Activated T-cell treated with anti-CD3 and anti-CD28 coated beads, Interleukin-2, amount 50 U/mL, for 4 hours (primary cell): ENCODE measurements around the gene DUSP16. TPM values are rescaled to one million over a fixed set of nuclear protein-coding genes. Genes with fewer than 3 reads are reported as not detected.
"Not testable (repeated sequence)": the region's sequence is repeated elsewhere in the genome, so short reads cannot be mapped to it uniquely, and the experiment has no call there.

Experiments used
- ATAC-seq, 2 donors: fragments of 200-7000 bp; cut with Tn5 transposase; one replicate each; pipeline ENCODE4 v1.10.0; 2021
- DNase-seq: peaks from one replicate; pipeline ENCODE4 v3.0.0-alpha.2; 2020
- H3K27me3 Mint-ChIP-seq: one replicate; pipeline ENCODE4 v1.8.0; 2021; ENCODE audit warnings: low read depth, mixed read lengths
- H3K36me3 Mint-ChIP-seq: one replicate; pipeline ENCODE4 v1.8.0; 2022; ENCODE audit warnings: mixed read lengths; ENCODE audit not compliant: insufficient read depth
- H3K4me1 Mint-ChIP-seq: one replicate; pipeline ENCODE4 v1.8.0; 2021; ENCODE audit warnings: low read depth, mixed read lengths
- H3K4me3 Mint-ChIP-seq: one replicate; pipeline ENCODE4 v1.8.0; 2021; ENCODE audit warnings: mild to moderate bottlenecking, moderate library complexity, mixed read lengths
- H3K9me3 Mint-ChIP-seq: one replicate; pipeline ENCODE4 v1.8.0; 2021; ENCODE audit warnings: mixed read lengths
- total RNA-seq, 3 donors: library from RNA; stranded (reverse); gene quantifications; one replicate each; pipeline ENCODE4 v1.2.1, GENCODE V29; 2021

Gene DUSP16
- total RNA-seq, 3 donors from 2014 or later = 24.0 to 40.8 (median 34.9) TPM

DNA sequence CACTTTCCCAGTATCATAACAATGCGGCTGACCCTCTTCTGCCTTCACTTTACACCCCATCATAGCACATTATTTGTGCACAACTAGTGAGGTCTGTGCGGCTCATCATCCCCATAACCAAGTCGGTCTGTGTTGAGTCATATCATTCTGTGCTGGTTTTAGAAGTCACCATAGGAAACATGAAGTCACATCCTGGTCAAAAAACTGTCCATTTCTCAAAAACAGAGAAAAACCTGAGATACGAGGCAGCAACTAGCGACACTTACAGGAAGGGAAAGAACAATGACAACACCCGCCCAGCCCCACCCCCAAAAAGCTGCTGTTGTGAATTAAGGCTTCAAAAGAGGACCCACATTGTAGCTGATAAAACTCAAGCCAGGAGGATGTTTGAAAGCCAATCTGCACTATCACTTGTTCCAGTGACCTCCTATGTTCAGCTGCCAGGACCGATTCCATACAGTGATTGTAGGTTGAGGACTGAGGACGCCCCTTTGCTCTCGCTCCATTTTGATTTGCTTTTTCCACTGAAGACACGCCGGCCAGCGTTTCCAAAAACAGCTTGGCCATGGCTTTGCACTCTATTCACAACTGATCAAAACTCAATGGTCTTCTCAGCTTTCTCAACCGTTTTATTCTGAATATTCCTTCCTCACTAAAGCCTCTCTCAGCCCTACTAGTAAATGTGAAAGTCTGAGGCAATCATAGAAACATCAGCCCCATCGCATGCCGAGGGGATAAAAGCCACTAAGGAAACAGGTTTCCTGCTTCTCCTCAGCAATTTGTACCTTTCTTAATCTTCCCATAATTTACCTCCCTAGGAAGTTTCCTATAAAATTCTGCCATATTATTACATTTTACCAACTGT is 87.5 kb downstream of the DUSP16 start:
- peak; percentile 36 for DNase-seq
- ATAC-seq = peak; percentile 88
- H3K4me3 Mint-ChIP-seq = peak overlapping the region; percentile 51
- H3K36me3 Mint-ChIP-seq = peaks cover 66% of the 10 kb centered on the region
- H3K4me1 Mint-ChIP-seq = peaks cover 77% of the 10 kb centered on the region
- H3K9me3 Mint-ChIP-seq = no peaks in the 10 kb centered on the region
- no peaks in the 10 kb centered on the region for H3K27me3 Mint-ChIP-seq

DNA sequence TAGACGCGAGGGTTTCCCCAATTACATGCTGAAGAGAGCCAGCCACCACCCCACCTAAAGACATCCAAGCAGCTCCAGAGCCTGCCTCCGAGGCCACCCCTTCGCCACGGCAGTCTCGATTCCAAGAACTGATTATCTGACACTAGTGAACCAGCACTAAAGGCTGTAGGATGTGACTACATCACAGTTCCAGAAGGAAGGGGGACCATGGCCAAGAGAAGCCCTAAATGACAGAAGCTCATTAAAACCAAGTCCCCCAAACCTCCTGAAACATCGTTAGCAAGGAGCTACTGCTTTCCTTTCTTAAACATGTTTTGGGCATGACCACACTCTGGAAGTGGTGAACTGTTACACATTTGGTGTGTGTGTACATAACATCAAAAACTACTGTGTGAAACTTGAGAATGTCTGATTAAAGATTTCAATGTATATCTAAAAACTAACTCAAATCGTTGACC is 88.2 kb downstream of the DUSP16 start:
- DNase-seq = peak; percentile 24
- peak; percentile 53 to 55 for ATAC-seq
- peaks cover 74% of the 10 kb centered on the region for H3K4me1 Mint-ChIP-seq
- no peaks in the 10 kb centered on the region for H3K27me3 Mint-ChIP-seq
- no peaks in the 10 kb centered on the region for H3K9me3 Mint-ChIP-seq
- H3K4me3 Mint-ChIP-seq = peak overlapping the region; percentile 51
- peaks cover 63% of the 10 kb centered on the region for H3K36me3 Mint-ChIP-seq

DNA sequence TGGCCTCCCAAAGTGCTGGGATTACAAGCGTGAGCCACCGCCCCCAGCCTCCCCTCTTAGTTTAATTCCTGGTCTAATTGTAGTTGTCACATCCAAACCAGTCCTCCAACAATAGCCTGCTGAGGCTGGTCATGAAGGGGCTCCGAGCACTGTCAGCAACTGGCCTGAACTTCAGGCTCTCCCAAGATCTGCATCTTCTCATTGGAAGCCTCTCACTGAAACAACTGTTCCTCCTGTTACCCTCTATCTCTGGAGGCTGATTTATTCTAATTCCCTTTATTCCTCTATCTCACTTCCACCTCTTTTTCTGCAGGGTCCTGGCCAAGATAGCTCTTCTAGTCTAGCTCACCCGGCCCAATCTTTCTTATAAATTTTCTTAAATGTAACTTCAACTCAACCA is 89.4 kb downstream of the DUSP16 start:
- no peak overlapping the region for H3K4me3 Mint-ChIP-seq

DNA sequence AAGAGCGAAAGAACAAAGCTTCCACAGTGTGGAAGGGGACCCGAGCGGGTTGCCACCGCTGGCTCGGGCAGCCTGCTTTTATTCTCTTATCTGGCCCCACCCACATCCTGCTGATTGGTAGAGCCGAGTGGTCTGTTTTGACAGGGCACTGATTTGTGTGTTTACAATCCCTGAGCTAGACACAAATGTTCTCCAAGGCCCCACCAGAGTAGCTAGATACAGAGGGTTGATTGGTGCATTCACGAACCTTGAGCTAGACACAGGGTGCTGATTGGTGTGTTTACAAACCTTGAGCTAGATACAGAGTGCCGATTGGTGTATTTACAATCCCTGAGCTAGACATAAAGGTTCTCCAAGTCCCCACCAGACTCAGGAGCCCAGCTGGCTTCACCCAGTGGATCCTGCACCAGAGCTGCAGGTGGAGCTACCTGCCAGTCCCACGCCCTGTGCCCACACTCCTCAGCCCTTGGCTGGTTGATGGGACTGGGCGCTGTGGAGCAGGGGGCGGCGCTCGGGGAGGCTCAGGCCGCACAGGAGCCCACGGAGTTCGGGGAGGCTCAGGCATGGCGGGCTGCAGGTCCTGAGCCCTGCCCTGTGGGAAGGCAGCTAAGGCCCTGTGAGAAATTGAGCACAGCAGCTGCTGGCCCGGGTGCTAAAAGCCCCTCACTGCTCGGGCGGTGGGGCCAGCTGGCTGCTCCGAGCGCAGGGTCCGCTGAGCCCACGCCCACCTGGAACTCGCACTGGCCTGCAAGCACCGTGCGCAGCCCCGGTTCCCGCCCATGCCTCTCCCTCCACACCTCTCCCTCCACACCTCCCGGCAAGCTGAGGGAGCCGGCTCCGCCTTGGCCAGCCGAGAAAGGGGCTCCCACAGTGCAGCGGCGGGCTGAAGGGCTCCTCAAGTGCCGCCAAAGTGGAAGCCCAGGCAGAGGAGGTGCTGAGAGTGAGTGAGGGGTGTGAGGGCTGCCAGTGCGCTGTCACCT is 90.4 kb downstream of the DUSP16 start:
- Mint-ChIP-seq H3K4me1 (peaks cover 75% of the 10 kb centered on the region), H3K36me3 (peaks cover 53% of the 10 kb centered on the region)
- not testable (repeated sequence) for DNase-seq, H3K9me3 Mint-ChIP-seq, H3K4me3 Mint-ChIP-seq, ATAC-seq, H3K27me3 Mint-ChIP-seq

More for the DNA sequence above, 89.4 kb downstream of the DUSP16 start:
- no peak for ATAC-seq
- DNase-seq = no peak
- Mint-ChIP-seq H3K4me1 (peaks cover 73% of the 10 kb centered on the region), H3K9me3 (no peaks in the 10 kb centered on the region), H3K36me3 (peaks cover 59% of the 10 kb centered on the region), H3K27me3 (no peaks in the 10 kb centered on the region)

DNA sequence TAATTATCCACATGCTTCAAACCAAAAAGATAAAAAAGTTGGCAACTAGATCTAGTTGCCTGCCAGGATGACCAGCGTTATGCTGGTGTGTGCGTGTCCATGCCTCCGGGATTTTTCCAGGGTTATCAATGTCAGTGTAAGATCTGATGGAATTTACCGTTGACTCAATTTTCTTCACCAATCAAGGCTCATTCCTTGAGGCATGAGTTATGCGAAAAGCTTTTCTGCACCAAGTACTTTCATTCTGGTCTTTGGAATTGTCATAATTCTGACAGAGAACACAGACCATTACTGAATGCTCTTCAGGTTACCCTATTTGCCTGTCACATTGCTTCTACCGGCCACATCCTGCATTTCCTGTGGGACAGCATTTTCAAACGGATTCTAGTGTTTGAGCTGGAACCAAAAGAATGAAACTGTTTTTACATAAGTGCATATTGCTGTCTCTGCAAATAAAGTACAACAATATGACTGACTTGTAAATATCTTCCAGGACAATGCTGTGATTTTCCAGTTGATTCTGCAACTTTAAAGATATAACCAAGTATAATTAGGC is 91.8 kb downstream of the DUSP16 start:
- Mint-ChIP-seq H3K4me3 (no peak overlapping the region), H3K36me3 (peaks cover 48% of the 10 kb centered on the region), H3K27me3 (no peaks in the 10 kb centered on the region), H3K9me3 (no peaks in the 10 kb centered on the region), H3K4me1 (peaks cover 81% of the 10 kb centered on the region)
- no peak for ATAC-seq
- DNase-seq = no peak

DNA sequence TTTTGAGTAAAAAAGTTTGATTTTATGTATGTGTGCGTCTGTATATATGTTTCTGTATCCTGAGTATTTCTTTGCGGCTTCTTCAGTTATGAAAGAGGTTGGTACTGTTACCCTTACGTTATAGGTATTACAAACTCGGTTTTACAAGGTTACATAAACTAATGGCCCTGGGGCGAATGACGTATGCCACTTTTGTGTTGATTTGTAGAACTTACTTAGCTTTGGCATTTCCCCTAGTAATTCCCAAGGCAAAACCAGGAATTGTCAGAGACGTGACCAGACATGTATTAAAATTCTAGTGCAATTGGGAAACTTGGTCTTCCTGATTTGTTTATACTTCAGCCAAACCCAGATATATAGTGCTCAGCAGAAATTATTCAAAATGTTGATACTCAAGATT is 93.3 kb downstream of the DUSP16 start:
- ATAC-seq (no peak), DNase-seq (no peak)
- Mint-ChIP-seq H3K4me3 (no peak overlapping the region), H3K27me3 (no peaks in the 10 kb centered on the region), H3K9me3 (no peaks in the 10 kb centered on the region), H3K4me1 (peaks cover 81% of the 10 kb centered on the region), H3K36me3 (peaks cover 48% of the 10 kb centered on the region)

DNA sequence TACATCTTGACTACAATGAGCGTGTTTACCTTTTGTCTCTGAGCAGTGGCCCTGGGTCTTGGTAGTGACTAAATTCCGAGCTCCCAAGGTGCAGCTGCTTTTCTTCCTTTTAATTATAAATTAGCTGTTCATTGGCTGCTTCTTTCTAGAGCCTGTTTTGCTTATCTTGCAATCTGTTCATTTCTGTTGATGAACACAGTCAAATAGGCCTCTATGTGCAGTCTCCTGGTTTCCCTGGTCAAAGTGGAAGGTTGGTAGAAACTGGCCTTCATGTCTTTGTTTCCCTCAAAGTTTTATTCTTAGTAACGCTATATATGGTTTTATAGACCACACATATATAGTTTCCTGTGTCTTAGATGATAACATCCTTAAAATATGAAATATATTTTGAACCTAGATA is 94.1 kb downstream of the DUSP16 start:
- no peaks in the 10 kb centered on the region for H3K27me3 Mint-ChIP-seq
- H3K4me1 Mint-ChIP-seq = peaks cover 76% of the 10 kb centered on the region
- ATAC-seq (no peak), DNase-seq (no peak)
- H3K36me3 Mint-ChIP-seq = peaks cover 49% of the 10 kb centered on the region
- H3K9me3 Mint-ChIP-seq = no peaks in the 10 kb centered on the region
- H3K4me3 Mint-ChIP-seq = no peak overlapping the region

DNA sequence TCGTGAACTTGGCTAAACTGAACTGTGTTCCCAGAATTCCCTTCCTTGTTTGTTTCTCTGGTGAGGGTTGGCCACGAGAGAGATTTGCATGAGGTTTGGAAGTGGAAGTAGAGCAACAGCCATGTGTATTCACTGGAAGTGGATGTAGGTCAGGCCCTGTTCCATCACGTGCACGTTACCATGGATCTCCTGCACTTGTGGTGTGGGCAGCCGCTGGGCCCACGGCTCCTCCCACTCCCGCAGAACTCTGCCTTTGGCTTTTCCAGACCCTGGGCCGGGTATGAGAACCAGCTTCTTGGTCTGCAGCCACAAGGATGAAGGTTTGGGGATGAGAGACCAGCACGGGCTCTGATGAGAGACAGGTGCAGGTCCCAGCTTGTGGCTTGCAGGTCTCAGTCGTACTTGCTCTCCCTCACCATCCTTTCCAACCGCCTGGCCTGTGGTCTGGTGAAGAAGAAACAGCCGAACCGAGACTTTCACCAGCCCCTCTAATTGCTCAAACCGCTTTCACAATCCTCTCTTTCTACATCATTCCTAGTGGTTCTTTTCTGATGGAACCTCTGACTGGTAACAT is 94.9 kb downstream of the DUSP16 start:
- Mint-ChIP-seq H3K9me3 (no peaks in the 10 kb centered on the region), H3K27me3 (no peaks in the 10 kb centered on the region), H3K4me3 (no peak overlapping the region), H3K4me1 (peaks cover 76% of the 10 kb centered on the region), H3K36me3 (peaks cover 44% of the 10 kb centered on the region)
- ATAC-seq = peak; percentile 44 to 49
- peak; percentile 27 for DNase-seq

DNA sequence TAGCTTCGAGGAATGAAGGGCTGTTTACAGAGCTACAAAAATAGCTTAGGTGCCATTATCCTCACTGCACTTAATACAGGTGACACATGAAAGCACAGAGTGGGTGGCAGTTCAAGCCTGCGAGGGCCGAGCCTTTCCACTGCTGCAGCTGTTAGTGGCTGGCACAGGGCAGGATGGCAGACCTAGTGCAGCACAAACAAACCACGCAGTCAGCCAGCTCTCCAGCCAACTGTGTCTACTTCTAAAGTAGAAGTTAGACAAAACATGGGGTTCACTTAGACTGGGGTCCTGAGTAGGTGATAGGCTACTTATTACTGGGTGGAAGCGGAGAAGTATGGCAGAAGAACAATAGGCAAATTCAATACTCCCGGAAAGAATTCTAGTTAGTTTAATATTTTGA is 95.4 kb downstream of the DUSP16 start:
- Mint-ChIP-seq H3K4me3 (peak overlapping the region; percentile 34), H3K9me3 (no peaks in the 10 kb centered on the region), H3K4me1 (peaks cover 78% of the 10 kb centered on the region), H3K27me3 (no peaks in the 10 kb centered on the region), H3K36me3 (peaks cover 44% of the 10 kb centered on the region)
- ATAC-seq (peak; percentile 60 to 68), DNase-seq (peak; percentile 41)

DNA sequence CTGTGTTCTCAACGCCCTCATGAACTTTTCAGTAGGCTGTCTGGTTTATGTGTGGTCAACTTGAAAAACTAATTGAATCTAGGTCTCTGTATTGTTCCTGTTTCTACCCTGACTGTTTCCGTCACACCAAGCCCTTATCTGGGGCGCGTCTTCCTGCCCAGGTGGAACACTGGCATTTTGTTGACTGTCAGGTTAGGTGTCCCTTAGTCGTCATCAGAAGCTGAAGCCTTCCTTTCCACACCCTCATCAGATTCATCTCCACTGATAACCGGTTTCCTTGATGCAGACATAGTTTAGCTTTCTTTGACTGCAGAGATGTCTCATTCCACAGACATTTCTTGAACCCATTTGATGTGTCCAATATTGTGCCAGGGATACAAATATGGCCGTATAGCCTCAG is 96.5 kb downstream of the DUSP16 start:
- Mint-ChIP-seq H3K4me1 (peaks cover 83% of the 10 kb centered on the region), H3K4me3 (peak overlapping the region; percentile 38), H3K36me3 (peaks cover 40% of the 10 kb centered on the region), H3K9me3 (no peaks in the 10 kb centered on the region), H3K27me3 (no peaks in the 10 kb centered on the region)
- DNase-seq (peak; percentile 40), ATAC-seq (peak; percentile 17 to 25)

DNA sequence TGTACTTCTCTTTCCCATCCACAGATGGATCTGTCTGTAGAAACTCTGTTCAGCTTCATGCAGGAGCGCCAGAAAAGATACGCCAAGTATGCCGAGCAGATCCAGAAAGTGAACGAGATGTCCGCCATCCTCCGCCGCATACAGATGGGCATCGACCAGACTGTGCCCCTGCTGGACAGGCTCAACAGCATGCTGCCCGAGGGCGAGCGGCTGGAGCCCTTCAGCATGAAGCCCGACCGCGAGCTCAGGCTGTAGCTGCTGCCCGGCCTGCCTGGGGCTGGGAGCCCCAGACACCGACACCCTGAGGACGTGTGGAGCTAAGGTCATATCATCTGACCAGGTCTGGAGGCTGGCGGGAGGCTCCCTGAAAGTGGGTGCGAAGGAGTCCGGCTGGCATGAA is 97.1 kb downstream of the DUSP16 start:
- no peak overlapping the region for H3K4me3 Mint-ChIP-seq
- H3K4me1 Mint-ChIP-seq = peaks cover 83% of the 10 kb centered on the region
- no peaks in the 10 kb centered on the region for H3K27me3 Mint-ChIP-seq
- ATAC-seq (no peak), DNase-seq (no peak)
- H3K9me3 Mint-ChIP-seq = no peaks in the 10 kb centered on the region
- H3K36me3 Mint-ChIP-seq = peaks cover 34% of the 10 kb centered on the region

DNA sequence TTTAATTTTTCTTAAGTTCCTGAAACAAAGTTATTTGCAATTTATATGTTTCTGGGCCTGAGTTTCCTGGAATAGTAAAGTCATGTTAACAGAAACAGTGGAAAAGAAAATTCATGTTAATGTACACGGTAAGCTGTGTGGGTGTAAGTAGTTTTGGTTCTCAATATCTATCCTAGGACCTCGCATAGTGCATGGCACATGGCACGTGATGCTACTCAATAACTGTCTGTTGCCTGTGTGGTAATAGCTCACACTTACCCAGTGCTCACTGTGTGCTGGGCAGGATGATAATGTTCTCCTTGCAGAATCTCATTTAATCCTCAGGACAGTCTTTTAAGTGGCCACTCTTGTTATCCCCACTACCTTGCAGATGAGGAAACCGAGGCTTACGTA is 100.7 kb downstream of the DUSP16 start:
- Mint-ChIP-seq H3K36me3 (peaks cover 18% of the 10 kb centered on the region), H3K4me3 (no peak overlapping the region), H3K4me1 (peaks cover 70% of the 10 kb centered on the region), H3K9me3 (no peaks in the 10 kb centered on the region), H3K27me3 (no peaks in the 10 kb centered on the region)
- no peak for DNase-seq
- peak; percentile 84 for ATAC-seq

DNA sequence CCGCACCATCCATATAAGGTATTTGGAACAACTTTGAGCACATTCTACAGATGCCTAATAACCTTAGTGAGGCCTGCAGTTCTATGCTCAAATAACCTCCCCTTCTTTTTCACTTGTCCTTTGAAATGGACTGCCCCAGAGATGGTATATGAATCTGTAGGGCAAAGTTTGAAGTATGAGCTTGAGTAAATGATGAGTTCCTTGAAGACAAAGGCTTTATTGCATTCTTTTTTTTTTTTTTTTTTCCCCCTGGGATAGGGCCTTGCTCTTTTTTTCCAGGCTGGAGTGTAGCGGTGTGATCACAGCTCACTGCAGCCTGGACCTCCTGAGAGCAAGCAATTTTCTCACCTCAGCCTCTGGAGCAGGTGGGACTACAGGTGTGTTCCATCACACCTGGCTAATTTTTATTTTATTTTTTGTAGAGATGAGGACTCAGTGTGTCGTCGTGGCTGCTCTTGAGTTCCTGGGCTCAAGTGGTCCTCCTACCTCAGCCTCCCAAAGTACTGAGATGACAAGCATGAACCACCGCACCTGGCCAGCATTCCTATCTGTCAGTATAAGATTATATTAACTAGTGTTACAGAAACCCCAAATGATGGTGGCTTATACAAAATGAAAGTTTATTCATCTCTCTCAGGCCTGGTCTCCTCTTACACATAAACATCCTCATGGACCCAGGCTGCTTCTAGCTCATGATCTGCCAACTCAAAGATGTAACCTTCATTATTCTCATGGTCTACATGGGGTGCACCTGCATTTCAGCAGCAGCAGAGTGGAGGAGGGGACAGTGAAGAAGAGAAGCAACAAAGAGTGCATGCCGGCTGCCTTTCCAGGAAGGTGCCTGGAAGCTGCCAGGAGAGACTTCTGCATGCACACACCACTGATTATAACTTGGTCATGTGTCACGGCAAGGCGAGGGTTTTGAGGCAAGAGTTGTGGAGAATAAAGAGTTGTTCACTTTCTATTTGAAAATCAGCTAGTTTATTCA is 101.4 kb downstream of the DUSP16 start:
- Mint-ChIP-seq H3K4me1 (peaks cover 71% of the 10 kb centered on the region), H3K4me3 (peak overlapping the region; percentile 31), H3K9me3 (no peaks in the 10 kb centered on the region), H3K27me3 (no peaks in the 10 kb centered on the region), H3K36me3 (peaks cover 15% of the 10 kb centered on the region)
- DNase-seq = no peak
- peak; percentile 56 to 64 for ATAC-seq
